ENCODE results near the gene CCL20. TPM values are rescaled to one million over a fixed set of nuclear protein-coding genes. Genes with fewer than 3 reads are reported as not detected.

CCL20 gene
- total and polyA plus RNA-seq, 12 donors, result 0.20 TPM; not detected in 11

DNA sequence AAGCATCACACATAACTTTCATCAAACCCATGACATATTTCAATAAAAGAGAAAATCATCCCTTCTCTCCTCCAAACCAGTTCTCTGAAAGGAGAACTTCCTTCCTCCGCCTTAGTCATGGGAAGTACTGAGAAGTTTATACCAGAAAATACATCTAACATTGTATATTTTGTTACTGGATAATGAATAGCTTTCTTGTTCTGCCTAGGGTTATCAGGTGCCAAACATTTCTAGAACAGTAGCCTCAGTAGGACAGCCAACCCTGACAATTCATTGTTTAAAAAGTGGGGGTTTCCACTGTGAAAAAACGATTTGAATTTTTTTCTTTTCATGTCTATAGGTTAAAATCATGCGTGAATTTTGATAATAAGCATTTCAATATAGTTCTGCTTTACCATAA is 41.8 kb downstream of the CCL20 start:
- WGBS, 2 donors, result 68 to 69% methylated on average over 3 of the region's 3 CpGs
- DNase-seq (no peak), ATAC-seq (no peak)
- H3K4me3 ChIP-seq, result no peak overlapping the region
- peaks cover 0 to 5% (median 0%) of the 10 kb centered on the region in 7 donors for H3K27me3 ChIP-seq
- no peaks in the 10 kb centered on the region for H3K9me3 ChIP-seq
- TF ChIP-seq, protein P1, sequence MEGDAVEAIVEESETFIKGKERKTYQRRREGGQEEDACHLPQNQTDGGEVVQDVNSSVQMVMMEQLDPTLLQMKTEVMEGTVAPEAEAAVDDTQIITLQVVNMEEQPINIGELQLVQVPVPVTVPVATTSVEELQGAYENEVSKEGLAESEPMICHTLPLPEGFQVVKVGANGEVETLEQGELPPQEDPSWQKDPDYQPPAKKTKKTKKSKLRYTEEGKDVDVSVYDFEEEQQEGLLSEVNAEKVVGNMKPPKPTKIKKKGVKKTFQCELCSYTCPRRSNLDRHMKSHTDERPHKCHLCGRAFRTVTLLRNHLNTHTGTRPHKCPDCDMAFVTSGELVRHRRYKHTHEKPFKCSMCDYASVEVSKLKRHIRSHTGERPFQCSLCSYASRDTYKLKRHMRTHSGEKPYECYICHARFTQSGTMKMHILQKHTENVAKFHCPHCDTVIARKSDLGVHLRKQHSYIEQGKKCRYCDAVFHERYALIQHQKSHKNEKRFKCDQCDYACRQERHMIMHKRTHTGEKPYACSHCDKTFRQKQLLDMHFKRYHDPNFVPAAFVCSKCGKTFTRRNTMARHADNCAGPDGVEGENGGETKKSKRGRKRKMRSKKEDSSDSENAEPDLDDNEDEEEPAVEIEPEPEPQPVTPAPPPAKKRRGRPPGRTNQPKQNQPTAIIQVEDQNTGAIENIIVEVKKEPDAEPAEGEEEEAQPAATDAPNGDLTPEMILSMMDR (IDR thresholded peaks at IDR 0.05), result no peak
- H3K27ac ChIP-seq, result no peak overlapping the region
- intact Hi-C loops (cut with DNase I), result no loop called here
- H3K36me3 ChIP-seq, result no peaks in the 10 kb centered on the region
- peaks cover 0 to 5% (median 0%) of the 10 kb centered on the region in 9 donors for H3K4me1 ChIP-seq

DNA sequence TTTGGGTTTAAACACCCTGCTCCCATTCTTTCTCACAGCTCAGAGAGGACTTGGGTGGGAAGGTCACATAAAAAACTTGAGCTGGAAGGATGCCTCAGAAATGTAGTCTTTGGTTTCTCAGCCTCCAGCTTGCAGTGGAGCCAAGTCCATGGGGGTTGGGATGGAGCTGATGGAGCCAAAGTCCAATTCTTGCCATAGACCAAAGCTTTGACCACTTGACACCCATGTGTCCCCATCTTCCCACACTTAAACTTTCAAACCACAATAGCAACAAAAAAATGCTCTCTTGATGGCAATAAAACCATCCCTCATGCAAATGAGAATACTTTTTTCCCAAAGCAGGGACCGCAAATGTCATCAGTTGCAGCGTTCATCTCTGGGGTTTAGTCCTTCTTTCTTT is 43.1 kb downstream of the CCL20 start:
- no peak for ATAC-seq
- Histone ChIP-seq H3K9me3 (no peaks in the 10 kb centered on the region), H3K36me3 (no peaks in the 10 kb centered on the region), H3K27me3 (peaks cover 0 to 5% (median 0%) of the 10 kb centered on the region in 7 donors), H3K4me1 (peaks cover 0 to 5% (median 0%) of the 10 kb centered on the region in 9 donors), H3K27ac (no peak overlapping the region), H3K4me3 (no peak overlapping the region)
- TF ChIP-seq, protein P1 (IDR thresholded peaks at IDR 0.05), result no peak
- DNase-seq, result no peak
- intact Hi-C loops (cut with DNase I), result no loop called here
- WGBS, 2 donors, result 90% methylated on average over 2 of the region's 2 CpGs

GRCh38 chr2:227860221-227860641 is 46.6 kb downstream of the CCL20 start:
- 74 to 82% methylated on average over 6 of the region's 6 CpGs for WGBS, 2 donors
- intact Hi-C loops (cut with DNase I), result loop anchor here in 3 of 10 donors (10.0 kb wide), 2 partner anchors 195 to 205 kb away; partner anchors contain the start of gene SCYGR5 (in 1 of the 3)
- ATAC-seq (no peak), DNase-seq (no peak)
- Histone ChIP-seq H3K4me1 (peaks cover 0 to 14% (median 0%) of the 10 kb centered on the region in 9 donors), H3K36me3 (no peaks in the 10 kb centered on the region), H3K27me3 (no peaks in the 10 kb centered on the region), H3K27ac (peak overlapping the region in 2 of 10 donors; percentile 37 to 45), H3K9me3 (no peaks in the 10 kb centered on the region), H3K4me3 (no peak overlapping the region)
- TF ChIP-seq, protein P1 (IDR thresholded peaks at IDR 0.05), result no peak

DNA sequence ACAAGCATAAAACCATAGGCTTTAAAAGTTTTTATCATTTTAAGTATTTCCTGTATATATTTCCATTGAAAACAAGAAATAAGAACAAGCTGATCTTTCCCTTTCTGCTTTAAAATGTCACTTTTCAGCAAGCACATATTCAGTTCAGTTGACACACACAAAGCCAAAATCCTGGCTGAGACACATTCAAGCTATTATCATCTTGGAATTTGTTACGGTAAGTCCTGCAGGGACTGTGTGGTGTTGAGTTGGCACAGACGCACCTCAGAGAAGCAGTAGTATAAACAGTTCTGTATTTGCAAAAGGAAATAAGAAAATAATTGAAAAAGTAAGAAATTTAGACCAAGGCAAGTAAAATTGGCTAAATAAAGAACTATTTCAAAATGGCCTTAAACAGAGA is 47.4 kb downstream of the CCL20 start:
- no peaks in the 10 kb centered on the region for H3K27me3 ChIP-seq
- TF ChIP-seq, protein P1 (IDR thresholded peaks at IDR 0.05), result no peak
- ATAC-seq, result no peak
- no peak overlapping the region for H3K4me3 ChIP-seq
- WGBS, 2 donors, result 49 to 56% methylated on average over 2 of the region's 2 CpGs
- H3K27ac ChIP-seq, result peak overlapping the region in 3 of 10 donors; percentile 21 to 45 (median 37)
- no peak for DNase-seq
- intact Hi-C loops (cut with DNase I), result loop anchor here in 3 of 10 donors (10.0 kb wide), 2 partner anchors 196 to 206 kb away; partner anchors contain the start of gene SCYGR5 (in 1 of the 3)
- no peaks in the 10 kb centered on the region for H3K9me3 ChIP-seq
- no peaks in the 10 kb centered on the region for H3K36me3 ChIP-seq
- H3K4me1 ChIP-seq, result peaks cover 0 to 14% (median 0%) of the 10 kb centered on the region in 9 donors

Data from heart right ventricle (tissue), 16 donors.